ENCODE data around the gene CCDC188.

CCDC188 gene

GRCh38 chr22:20184501-20185165, 33.8 kb upstream of the CCDC188 start:
- no peak for DNase-seq (ENCODE audit: low spot score)

- DNase-seq (ENCODE audit: low spot score): no peak
Observed at GRCh38 chr22:20183823-20184222, 33.0 kb upstream of the CCDC188 start.

- no peak for DNase-seq (ENCODE audit: low spot score)
Observed at GRCh38 chr22:20183101-20183500, 32.2 kb upstream of the CCDC188 start.

- DNase-seq (ENCODE audit: low spot score): no peak
Observed at GRCh38 chr22:20182365-20182764, 31.5 kb upstream of the CCDC188 start.

- DNase-seq (ENCODE audit: low spot score): no peak
Observed at GRCh38 chr22:20181884-20182236, 31.0 kb upstream of the CCDC188 start.

DNA sequence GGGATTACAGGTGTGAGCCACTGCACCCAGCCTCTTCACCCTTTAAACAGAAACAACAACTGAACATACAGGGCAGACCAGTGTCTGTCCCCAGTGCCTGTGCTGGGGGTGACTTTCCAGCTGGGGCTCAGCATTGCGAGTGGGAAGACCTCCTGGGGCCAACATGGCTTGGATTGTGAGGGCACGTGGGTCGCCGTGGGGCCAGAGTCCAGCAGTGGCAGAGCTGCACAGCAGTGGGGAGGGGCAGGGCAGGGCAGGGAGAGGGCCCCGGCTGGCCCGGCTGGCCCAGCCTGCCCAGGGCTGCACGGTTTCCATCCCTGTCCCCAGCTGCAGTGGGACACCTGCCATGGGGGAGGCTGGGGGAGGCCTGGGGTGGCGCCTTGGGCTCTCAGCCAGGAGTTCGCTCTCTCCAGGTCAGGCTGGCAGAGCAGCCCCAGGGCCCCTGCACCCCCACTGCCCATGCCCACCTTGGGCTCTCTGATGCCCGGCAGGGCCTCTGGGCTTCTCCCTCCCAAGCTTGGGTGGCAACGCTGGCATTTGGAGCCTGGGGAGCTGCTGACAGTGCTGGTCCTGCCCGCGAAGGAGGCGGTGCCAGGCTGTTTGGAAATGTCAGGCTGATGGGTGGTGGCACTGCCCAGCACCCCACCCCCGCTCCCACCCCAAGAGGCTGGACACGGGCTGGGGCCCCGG, 30.5 kb upstream of the CCDC188 start:
- no peak for DNase-seq (ENCODE audit: low spot score)

DNA sequence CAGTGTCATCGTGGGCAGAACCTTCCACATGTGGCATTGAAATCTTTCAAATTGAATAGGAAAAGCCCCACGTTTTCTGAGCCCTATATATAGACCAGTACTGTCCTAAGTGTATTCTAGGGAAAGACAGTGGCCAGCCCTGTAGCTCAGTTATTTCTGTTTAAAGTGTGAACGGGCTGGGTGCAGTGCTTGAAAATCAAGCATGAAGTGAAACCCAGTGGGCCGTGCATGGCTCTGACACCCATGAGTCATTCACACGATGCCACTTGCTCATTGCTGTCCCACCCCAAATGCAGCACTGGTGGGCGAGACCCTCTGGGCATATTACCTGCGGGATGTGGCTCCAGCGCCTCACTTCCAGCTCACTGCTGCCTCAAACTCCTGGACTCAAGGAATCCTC, 29.8 kb upstream of the CCDC188 start:
- DNase-seq (ENCODE audit: low spot score): no peak

DNA sequence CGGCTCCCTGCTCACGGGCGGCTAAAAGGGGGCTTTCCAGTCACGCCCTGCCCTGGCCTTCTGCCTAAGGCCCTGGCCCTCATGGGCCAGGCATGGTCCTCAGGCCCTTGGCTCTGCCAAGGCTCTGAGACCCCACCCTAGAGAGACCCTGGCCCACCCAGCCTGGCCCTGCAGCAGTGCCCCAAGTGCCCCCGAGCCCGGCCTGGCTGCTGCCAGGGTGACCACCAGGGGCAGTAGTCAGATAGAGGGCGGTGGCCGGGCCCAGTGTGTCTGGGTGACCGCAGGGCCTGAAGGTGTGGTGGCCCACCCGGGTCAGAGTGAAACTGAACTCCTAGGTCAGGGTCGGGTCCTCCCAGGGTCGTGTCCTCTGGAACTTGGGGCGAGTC, 29.4 kb upstream of the CCDC188 start:
- DNase-seq (ENCODE audit: low spot score): no peak

DNA sequence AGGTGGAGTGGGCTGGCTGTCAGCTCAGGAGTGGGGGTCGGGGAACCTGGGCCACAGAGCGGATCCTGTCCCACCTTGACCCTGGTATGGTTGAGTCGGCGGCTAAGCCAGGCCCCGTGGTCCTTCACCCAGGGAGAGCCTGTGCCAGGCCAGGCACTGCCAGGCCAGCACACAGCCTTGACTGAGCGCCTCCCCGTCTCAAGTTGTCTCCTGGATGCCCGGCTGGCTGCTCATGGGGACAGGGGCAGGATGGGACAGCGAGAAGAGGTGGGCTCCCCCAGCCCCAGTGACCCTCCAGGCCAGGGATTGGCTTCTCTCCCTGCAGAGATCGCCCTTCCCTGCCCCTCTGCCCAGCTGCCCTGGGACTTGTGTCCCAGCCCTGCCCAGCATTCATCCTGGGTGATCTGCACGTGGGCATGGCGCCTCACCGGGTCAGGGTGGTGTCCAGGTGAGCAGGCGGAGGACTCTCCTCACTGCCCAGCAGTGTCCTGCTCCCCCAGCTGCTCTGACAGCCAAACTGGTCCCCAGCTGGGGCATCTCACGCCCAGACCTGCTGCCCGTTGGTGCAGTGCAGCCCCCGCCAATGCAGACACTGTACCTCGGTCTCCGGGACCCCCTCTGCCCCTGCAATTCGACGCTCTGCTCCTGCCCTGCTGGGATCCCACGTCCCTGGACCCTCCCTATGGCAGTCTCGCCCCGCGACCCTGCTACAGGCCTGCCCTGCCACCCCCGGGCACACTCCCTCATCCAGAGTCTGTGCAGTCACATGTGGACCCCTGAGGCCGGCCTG, 28.8 kb upstream of the CCDC188 start:
- no peak for DNase-seq (ENCODE audit: low spot score)

DNA sequence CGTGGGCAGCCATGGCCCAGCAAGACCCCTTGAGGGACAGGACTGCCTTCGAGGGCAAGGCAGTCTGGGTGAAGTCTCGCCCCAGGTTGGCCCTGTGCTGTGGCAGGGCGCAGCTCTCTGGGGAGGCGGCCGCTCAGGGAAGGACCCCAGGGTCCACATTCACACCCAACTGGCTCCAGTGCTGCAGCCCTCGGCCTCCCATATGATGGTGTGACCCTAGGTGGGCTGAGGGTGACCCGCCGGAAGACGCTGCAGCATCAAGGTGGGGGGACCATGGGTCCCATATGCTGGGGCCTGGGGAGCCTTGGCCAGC, 28.0 kb upstream of the CCDC188 start:
- no peak for DNase-seq (ENCODE audit: low spot score)

DNA sequence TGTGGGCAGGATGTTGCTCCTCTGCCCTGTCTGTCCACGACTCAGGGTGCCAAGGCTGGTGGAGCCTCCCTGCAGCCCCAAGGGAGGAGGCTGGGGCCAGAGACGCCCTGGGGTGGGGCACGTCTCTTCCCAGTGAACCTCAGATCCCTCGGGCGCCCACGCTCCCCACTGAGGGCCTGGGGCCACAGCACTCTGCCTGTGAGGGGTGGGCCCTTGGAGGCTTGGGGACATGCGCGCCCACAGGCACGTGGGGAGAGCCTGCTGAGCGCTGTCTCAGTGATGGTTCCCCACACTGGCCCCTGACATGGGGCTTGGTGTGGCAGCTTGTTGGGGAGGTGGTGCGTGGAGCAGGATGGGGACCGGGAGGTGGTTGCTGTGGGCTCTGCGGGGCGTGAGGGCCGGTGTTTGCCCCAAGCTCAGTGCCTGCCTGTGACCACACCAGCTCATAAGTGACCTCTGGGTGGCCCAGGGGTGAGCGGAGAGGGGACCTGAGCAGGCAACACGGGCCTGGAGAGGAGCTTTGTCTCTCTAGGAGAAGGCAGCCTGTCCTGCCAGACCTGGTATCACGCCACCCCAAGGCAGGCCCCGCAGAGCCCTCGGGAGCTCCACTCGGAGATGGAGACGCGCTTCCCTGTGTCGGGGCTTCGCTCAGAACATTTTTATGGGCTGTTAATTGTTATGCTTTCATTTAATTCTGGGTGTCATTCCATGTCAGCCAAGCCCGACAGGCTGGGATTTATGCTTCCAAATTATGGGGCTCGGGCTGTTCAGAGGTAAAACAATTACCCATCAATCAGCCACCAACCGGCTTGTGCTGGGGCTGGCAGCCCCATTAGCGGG, 27.4 kb upstream of the CCDC188 start:
- no peak for DNase-seq (ENCODE audit: low spot score)

GRCh38 chr22:20177217-20177911, 26.5 kb upstream of the CCDC188 start:
- no peak for DNase-seq (ENCODE audit: low spot score)

- DNase-seq (ENCODE audit: low spot score): no peak
Observed at GRCh38 chr22:20176421-20177085, 25.7 kb upstream of the CCDC188 start.

DNA sequence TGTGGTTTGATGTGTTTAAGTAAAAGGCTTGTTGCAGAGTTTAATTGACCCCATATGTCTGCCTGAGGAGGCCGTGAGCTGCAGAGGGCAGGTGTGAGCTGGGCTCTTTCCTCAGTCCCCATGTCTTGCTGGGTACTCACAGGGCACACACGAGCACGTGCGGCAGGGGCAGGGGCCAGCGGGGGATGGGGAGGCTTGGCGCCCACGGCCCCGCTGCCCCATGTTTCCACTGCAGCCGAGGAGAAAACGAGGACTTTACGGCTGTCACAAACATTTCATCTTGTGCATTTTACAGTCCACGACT, 24.7 kb upstream of the CCDC188 start:
- DNase-seq (ENCODE audit: low spot score): no peak

DNA sequence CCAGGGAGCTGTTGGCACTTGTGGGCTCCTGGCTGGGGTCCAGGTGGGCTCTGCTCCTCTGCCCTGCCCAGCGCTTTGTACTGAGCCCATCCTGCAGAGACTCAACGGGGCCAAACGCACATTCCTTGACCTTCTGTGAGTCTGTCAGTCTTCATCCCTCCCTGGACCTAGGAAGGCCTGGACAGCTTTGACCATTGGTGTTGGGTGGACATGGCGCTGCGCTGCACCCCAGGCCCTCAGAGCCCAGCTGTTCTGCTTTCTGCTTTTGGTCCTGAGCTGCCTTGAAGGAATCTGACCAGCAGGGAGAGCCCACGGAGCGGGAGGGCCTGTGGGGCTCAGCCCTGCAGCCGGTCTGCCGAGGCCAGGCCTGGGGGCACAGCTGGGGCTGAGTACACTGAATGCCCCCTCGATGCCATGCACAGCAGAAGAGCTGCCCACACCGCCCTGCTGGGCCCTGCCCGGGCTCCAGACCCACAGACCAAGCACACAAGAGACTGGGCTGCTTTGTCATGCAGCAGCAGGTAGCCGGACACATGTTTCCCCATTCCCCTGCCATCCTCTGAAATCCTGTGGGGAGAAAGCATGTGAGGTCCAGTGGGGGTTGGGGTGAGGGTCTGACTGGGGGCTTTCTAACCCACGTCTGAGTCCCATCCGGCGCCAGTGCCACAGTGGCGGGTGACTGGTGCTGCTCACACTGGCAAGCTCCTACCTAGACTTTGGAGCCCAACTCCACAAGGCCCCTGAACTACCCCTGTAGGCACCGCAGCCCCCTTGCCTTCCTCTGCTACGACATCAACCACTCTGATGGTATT, 24.1 kb upstream of the CCDC188 start:
- DNase-seq (ENCODE audit: low spot score): peak; percentile 55

- DNase-seq (ENCODE audit: low spot score): no peak
Observed at GRCh38 chr22:20173772-20174171, 22.9 kb upstream of the CCDC188 start.

- no peak for DNase-seq (ENCODE audit: low spot score)
Observed at GRCh38 chr22:20173246-20173645, 22.4 kb upstream of the CCDC188 start.

- DNase-seq (ENCODE audit: low spot score): no peak
Observed at GRCh38 chr22:20172141-20172613, 21.3 kb upstream of the CCDC188 start.

DNA sequence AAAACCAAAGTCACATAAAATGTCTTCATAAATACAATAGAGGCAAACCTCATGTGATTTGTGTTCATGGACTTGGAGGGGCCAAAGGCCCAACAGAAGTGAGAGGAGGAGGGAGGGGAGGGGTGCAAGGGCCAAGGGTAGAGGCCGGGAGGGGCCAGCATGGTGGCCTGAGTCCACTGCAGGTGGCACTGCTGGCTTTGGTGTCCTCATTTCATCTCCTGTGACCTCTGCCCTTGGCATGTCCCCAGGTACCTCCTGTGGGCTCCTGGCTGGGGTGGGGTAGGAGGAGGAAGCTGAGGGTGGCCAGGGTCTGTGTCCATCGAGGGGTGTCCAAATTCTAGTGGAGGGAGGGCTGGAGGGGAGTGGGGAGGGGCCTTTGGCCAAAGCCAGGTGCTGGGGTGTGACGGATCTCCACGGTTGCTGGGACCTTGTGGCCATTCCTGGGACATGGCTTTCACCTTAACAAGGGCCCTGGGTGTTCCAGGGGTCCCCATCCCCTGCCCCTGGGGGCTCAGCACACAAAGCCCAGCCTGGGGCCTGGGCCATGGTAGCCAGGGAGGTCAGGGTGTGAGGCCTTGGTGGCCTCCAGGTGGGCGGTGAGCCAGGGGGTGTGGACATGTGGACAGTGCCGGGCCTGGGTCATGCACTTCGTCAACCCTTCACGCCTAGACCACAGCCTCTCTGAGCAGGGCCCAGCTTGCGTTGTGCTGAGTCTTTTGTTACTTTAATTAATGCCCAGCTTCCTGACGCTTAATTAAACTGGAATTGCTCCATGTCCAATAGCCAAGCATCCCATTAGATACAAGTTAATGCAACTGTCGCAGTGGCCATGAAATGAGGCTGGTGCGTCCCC, 20.7 kb upstream of the CCDC188 start:
- no peak for DNase-seq (ENCODE audit: low spot score)

DNA sequence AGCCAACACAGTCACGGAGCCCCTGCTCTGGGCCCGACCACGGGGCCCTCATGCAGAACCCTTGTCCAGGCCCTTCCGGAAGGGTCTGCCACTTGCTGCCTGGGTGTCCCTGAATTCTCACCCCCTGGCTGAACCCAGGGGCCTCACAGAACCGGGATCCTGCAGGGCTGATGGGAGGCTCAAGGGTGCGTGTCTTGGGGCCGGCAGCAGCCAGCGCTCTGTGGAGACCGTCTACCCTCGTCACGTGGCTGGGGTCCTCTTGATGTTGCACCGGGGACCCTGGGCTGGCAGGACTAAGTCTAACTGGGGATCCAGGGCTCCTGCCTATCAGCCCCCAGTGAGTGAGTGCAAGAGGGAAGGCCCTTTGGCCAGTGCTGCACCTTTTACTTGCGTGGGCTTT, 19.3 kb upstream of the CCDC188 start:
- DNase-seq (ENCODE audit: low spot score): no peak
